ENCODE measurements around the gene STX11.

STX11 gene

DNA sequence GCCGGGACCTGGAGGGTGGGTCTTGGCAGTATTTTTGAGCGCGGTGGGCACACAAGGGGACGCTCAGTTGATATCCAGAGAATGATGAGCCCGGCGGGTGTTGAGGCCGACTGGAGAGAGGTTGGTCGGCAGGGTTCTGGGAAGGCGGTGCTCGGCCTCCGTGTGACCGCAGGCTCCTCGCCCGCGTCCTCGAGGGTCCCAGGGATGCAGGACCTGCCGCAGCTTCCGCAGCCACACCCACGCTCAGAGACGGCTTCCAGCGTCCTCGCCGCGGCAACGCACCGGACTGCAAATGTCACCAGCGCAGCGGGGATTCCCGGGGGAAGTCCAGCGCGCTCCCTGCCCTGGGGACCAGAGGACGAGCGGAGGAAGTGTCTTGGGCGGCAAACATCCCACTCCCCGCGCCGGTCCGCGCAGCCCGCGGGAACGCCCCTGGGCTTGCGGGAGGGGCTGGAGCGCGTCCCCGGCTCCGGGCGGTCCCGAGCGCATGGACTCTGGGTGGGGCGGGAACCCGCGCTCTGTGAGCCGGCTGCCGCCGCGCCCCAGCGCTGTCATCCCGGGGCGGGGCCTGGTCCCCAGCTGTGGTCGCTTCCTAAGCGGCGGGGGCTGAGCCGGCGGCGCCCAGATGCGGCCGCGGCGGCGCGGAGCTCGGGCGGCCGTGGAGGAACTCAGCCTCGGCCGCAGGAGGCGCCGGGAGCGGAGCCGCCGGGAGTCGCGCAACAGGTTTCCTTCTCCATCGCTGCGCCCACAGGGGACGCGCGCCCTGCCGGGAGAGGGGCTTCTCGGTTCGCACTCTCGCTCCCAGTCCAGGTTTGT is at the start of gene STX11:
Gene STX11, plus strand, starts transcription at position 624 of the 816 bp plus-strand sequence. CDS start 36,111 bp downstream, outside the sequence.
- DNase-seq (ENCODE audit: low read depth) = peak; percentile 18
- TF ChIP-seq, protein P1, sequence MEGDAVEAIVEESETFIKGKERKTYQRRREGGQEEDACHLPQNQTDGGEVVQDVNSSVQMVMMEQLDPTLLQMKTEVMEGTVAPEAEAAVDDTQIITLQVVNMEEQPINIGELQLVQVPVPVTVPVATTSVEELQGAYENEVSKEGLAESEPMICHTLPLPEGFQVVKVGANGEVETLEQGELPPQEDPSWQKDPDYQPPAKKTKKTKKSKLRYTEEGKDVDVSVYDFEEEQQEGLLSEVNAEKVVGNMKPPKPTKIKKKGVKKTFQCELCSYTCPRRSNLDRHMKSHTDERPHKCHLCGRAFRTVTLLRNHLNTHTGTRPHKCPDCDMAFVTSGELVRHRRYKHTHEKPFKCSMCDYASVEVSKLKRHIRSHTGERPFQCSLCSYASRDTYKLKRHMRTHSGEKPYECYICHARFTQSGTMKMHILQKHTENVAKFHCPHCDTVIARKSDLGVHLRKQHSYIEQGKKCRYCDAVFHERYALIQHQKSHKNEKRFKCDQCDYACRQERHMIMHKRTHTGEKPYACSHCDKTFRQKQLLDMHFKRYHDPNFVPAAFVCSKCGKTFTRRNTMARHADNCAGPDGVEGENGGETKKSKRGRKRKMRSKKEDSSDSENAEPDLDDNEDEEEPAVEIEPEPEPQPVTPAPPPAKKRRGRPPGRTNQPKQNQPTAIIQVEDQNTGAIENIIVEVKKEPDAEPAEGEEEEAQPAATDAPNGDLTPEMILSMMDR (conservative IDR thresholded peaks at IDR 0.05; ENCODE audit: low read depth, low read length) = no peak
- peak within 1 kb of the TSS; percentile 70 for H3K4me3 ChIP-seq (ENCODE audit: low read depth, low read length)

DNA sequence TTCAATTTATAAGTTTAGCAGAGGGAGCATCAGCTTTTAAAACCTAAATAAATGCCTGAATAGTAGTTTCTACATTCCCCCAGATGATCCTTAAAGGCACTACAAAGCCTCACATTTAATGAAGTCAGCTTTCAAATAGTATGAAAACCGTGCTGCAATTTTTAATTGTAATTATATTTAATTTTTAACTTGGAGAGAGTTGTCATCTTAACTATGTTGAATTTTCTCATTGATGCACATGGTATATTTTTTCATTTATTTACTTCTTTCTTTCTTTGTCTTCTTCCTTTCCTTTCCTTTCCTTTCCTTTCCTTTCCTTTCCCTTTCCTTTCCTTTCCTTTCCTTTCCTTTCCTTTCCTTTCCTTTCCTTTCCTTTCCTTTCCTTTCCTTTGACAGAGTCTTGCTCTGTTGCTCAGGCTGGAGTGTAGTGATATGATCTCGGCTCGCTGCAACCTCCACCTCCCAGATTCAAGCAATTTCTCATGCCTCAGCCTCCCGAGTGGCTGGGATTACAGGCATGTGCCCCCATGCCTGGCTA is 47.2 kb upstream of the STX11 start:
- TF ChIP-seq, protein P1 (conservative IDR thresholded peaks at IDR 0.05; ENCODE audit: low read depth, low read length) = no peak
- H3K4me3 ChIP-seq (ENCODE audit: low read depth, low read length) = no peak overlapping the region
- DNase-seq (ENCODE audit: low read depth) = no peak

DNA sequence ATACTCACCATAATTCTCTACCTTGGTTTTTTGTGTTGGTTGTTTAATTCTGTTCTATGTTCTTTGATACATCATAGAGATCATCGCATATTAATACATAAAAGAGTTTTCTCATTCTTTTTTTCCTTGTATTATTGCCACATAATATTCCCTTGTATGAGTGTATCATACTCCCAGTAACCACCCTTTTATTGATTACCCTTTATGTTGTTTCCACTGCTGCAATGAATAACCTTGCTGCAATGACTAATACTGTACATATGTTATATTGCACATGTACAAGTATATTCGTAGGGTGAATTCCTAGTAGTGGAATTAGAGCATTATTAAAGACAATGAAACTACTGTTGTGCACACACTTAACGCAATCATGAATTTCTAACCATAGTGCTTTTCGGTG is 45.8 kb upstream of the STX11 start:
- H3K4me3 ChIP-seq (ENCODE audit: low read depth, low read length) = no peak overlapping the region
- DNase-seq (ENCODE audit: low read depth) = no peak
- TF ChIP-seq, protein P1 (conservative IDR thresholded peaks at IDR 0.05; ENCODE audit: low read depth, low read length) = no peak

DNA sequence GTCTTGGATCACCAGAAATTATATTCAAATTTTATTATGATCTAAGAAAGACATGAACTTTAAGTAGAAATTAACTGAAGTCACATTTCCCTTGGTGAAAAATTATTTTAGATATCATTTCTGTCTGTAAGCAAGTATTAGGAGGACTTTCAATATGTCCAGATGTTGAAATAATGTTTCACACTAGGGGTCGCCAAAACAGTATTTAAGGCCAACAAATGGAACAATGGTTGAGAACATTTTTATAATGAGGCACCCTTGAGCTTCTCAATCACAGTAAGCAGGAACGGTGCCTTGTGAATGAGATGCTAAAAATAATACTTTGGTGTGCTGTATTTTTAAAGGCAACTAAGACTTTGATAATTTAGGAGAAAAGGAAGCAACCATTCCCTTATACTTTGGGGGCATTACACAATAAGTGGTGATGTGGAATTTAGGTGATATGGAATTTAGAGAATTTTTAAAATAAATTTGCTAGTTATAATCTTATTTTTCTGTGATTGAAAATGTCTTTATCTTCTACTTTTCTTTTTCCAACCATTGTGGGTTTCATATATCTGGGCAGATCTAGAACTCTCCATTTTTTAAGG is 45.3 kb upstream of the STX11 start:
- H3K4me3 ChIP-seq (ENCODE audit: low read depth, low read length) = no peak overlapping the region
- DNase-seq (ENCODE audit: low read depth) = peak; percentile 90
- TF ChIP-seq, protein P1 (conservative IDR thresholded peaks at IDR 0.05; ENCODE audit: low read depth, low read length) = peak; percentile 69

DNA sequence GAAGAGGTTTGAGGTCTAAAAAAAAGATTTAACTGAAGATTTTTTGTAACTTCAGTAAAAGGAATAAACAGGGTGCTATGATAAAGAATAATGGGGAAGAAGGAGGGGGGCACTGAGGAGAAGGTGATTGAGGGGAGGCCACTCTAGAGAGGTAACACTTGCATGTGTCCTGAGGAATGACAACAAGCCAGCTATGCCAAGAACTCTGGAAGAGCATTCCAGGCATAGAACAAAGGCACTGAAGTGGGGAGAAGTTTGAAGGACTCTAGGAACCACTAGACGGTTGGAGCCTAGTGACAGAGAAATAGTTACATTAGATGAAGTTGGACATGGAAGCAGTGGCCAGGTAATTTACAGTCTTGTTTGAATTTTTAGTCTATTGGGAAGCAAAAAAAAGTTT is 44.1 kb upstream of the STX11 start:
- no peak overlapping the region for H3K4me3 ChIP-seq (ENCODE audit: low read depth, low read length)
- DNase-seq (ENCODE audit: low read depth) = no peak
- TF ChIP-seq, protein P1 (conservative IDR thresholded peaks at IDR 0.05; ENCODE audit: low read depth, low read length) = no peak

DNA sequence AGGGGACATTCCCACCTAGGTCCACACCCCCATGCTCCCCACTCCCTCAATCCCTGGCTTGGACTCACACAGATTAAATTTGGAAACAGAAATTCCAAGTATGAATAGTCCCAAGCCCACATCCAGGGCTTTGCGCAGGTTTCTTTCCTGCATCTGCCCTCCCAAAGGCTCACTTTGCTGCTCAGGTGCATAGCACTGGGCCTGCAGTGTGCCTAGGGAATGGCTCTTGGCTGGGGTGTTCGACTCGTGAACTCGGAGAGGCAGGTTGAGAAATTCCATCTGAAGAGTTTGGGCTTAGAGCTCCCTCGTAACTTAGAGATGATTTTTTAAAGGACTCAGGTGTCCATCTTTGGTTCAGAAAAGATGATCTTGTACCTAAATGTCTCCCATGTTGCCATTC is 40.1 kb upstream of the STX11 start:
- TF ChIP-seq, protein P1 (conservative IDR thresholded peaks at IDR 0.05; ENCODE audit: low read depth, low read length) = no peak
- DNase-seq (ENCODE audit: low read depth) = no peak

More for the DNA sequence above, 40.1 kb upstream of the STX11 start:
- no peak overlapping the region for H3K4me3 ChIP-seq (ENCODE audit: low read depth, low read length)

Data from choroid plexus epithelial cell (primary cell).